Measurements from ENCODE around the gene DNAH12.

The DNAH12 gene, protein sequence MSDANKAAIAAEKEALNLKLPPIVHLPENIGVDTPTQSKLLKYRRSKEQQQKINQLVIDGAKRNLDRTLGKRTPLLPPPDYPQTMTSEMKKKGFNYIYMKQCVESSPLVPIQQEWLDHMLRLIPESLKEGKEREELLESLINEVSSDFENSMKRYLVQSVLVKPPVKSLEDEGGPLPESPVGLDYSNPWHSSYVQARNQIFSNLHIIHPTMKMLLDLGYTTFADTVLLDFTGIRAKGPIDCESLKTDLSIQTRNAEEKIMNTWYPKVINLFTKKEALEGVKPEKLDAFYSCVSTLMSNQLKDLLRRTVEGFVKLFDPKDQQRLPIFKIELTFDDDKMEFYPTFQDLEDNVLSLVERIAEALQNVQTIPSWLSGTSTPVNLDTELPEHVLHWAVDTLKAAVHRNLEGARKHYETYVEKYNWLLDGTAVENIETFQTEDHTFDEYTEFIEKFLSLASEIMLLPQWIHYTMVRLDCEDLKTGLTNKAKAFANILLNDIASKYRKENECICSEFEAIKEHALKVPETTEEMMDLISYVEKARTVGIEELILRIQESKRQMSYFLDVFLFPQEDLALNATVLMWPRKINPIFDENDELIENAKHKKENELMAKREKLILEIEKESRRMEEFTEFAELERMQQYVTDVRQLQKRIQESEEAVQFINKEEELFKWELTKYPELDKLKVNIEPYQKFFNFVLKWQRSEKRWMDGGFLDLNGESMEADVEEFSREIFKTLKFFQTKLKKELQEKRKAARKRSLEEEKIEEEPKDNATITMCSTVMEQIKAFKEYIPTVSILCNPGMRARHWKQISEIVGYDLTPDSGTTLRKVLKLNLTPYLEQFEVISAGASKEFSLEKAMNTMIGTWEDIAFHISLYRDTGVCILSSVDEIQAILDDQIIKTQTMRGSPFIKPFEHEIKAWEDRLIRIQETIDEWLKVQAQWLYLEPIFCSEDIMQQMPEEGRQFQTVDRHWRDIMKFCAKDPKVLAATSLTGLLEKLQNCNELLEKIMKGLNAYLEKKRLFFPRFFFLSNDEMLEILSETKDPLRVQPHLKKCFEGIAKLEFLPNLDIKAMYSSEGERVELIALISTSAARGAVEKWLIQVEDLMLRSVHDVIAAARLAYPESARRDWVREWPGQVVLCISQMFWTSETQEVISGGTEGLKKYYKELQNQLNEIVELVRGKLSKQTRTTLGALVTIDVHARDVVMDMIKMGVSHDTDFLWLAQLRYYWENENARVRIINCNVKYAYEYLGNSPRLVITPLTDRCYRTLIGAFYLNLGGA (N-terminal part only)

DNA sequence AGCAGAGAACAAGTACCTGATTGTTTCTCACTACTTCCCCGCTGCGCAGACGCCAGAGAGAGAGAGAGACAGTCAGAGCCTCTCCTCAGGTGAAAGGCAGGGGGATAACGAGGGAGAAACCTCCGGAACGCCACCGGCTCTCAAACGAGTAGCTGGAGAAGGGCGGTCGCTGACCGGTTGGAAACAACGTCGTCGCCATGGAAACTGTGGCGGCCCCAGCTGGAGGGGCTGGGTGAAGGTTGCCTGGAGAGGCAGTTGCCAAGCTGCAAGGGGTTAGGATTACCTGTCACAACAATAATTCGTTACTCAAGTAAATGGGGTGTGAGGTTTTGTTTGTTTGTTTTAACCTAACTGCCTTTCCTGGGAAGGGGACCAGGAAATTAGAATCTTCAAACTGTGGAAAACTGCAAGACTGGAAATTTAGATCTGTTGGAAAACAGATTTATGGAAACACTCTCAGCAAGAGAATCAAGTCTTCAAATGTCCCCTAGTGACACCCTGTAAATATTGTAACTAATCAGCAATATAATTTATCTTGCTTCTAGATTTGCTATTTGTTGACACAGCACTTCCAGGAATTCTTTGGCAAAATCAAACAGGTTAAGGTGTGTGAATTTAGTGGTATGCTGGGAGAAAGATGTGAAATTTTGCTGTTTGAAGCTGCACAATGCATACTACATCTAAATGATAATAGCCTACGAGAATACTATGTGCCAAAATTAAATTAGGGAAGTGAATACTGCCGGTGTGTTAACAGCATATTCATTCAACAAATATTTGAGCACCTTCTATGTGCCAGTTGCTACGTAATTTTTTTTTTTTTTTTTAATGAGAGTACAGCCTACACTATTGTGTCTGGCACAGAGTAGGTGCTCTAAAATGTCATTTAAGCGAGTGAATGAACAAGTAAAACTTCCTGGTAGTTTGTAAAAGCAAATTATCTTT lies at the start of gene DNAH12:
TSS of gene DNAH12 (minus strand) at position 164 of the 945 bp plus-strand sequence. CDS start 1,474 bp downstream, outside the sequence.
- DNase-seq (ENCODE audit: low read depth) = no peak

DNA sequence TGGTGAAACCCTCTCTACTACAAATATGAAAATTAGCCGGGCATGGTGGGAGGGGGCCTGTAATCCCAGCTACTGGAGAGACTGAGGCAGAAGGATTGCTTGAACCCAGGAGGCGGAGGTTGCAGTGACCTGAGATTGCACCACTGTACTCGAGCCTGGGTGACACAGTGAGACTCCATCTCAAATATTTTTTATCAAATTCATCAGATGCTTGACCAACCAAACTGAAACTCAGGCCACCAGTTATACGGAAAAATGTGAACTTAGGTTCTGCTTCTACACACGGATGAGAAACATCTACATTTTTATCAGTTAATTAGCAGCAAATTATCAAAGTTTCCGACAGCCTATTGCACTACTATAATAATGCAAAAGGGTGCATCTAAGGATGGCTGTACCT lies 48.2 kb upstream of the DNAH12 start:
- DNase-seq (ENCODE audit: low read depth) = no peak

DNA sequence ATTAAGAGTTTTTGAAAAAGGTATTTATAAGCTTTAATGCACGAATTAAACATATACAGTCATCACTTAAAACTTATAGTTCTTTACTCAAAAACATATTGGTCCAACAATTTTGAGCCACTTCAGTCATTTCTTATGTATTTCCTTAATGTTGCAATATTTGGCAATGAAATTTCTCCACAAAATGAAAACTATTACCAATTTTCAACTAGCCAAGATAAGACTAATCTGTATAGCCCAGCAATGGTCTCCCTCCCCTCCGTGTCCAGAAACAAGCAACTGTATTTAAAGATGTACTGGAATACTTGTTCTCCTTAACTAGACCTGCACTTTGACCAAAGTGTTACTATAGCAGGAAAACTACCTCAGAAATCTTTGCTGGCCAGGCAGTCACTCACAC lies 43.8 kb upstream of the DNAH12 start:
- DNase-seq (ENCODE audit: low read depth) = no peak

DNA sequence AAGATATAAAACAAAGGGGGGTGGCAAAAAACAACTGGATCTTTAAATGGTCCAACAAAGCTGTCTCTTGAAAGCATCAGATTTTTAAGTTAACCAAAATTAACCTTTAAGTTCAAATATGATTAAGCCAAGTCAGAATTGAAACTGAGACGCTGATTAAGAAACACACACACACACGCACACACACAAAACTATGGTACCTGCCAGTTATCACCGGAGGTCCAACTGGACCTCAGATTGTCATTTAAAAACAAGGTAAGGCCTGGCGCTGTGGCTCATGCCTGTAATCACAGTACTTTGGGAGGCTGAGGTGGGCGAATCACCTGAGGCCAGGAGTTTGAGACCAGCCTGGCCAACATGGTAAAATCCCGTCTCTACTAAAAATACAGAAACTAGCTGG lies 42.6 kb upstream of the DNAH12 start:
- no peak for DNase-seq (ENCODE audit: low read depth)

DNA sequence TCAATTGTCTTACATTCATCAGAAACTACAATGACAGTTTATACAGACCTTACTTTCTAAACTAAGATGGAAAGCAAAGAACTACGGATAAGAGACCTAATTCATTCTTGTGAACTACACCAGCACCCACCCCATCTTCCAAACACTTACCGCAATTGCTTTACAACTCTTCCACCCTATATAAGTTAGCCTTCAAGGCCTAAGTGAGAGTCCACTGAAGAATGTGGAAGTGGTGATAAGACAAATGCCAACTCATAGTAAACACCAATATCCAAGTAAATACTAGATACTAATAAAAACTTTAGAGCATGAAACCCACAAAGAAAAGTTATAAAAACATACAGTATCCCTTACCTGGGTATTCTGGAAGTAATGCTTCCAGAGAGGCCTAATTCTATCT lies 39.4 kb upstream of the DNAH12 start:
- no peak for DNase-seq (ENCODE audit: low read depth)

DNA sequence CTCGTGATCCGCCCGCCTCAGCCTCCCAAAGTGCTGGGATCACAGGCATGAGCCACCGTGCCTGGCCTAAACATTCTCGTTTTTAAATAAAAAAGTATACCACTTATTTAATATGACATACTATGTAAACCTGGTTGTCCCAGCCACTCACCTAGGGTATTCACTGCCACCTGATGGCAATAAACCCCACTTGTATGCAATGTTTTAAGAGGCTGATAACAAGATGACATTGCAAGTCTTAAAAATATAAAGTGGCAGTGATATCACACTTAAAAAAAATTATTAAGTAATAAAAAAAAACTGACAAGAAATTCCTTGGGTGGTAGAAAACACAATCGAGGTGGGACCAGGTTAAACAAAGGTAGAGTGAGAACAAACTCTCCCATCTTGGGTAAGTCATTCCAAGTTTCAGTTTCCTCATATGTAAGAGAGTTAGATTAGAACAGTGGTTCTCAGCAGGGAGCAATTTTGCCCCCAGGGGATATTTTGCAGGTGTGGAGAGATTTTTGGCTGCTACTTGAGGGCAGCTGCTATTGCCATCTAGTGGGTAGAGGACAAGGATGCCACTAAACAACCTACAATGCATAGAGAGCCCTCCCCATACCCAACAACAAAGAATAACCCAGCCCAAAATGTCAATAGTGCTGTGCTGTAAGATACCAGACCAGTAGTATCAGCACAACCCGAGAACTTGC lies 38.5 kb upstream of the DNAH12 start:
- DNase-seq (ENCODE audit: low read depth) = no peak

DNA sequence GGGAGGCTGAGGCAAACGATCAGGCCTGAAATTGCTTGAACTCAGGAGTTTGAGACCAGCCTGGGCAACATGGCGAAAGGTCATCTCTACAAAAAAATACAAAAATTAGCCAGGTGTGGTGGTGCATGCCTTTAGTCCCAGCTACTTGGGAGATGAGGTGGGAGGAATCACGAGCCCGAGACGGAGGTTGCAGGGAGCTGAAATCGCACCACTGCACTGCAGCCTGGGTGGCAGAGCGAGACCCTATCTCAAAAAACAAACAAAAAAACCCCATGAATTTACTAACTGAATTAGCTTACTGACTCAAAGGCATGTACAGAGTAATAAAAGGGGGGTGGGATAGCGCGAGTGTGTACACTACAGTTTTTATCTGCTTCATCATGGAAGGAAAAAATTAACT lies 33.7 kb upstream of the DNAH12 start:
- no peak for DNase-seq (ENCODE audit: low read depth)

DNA sequence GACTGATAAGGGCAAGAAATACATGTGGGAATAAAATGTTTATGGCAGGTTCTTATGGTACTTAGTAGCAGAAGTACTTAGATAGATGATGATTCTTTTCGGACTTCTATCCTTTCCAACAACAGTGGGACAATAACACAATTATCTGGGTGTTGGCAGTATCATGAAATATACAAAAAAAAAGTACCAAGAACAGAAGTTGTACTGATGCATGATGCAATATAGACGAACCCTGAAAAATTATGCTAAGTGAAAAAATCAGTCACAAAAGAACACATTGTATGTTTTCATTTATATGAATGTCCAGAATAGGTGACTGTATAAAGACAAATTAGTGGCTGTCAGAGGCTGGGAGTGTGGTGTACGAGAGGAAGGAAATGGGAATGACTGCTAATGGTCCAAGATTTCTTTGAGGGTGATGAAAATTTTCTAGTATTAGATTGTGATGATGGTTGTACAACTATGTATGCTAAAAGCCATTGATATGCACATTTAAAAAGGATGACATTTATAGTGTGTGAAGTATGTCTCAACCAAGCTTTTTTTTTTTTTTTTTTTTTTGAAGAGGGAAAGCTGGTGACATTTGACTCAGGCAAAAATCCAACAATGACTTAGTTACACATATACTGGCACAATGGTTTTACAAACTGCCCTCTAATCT lies 32.0 kb upstream of the DNAH12 start:
- DNase-seq (ENCODE audit: low read depth) = no peak

DNA sequence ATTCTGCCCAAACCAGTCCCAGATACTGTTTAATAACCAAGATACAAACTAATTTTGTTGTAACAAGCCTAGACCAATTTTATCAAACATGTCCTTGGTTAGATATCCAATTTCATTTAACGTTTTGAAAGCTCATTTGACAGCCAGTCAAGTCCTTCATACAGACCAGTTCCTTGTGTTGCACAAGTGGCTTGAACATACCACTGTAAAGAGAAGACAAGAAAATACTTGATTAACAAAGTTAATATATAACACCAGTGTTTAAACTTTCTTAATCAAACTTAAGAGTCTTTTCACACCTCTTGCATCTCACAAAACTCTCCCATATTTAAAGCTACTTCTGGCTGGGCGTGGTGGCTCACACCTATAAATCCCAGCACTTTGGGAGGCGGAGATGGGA lies 28.0 kb upstream of the DNAH12 start:
- no peak for DNase-seq (ENCODE audit: low read depth)

DNA sequence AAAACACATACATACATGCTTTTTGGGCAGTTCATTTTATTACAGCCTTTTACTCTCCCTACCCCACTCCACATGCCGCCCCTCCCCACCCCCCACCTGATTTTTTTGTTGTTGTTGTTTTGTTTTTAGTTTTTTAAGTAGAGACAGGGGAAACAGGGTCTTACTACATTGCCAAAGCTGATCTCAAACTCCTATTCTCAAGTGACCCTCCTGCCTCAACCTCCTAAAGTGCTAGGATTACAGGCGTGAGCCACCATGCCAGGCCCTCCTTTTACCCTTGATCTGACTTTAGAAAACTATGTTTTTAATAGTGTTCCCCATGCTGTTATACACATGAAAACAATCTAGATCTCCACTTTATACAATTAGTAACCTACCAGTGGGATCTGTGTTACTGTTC lies 26.7 kb upstream of the DNAH12 start:
- no peak for DNase-seq (ENCODE audit: low read depth)

DNA sequence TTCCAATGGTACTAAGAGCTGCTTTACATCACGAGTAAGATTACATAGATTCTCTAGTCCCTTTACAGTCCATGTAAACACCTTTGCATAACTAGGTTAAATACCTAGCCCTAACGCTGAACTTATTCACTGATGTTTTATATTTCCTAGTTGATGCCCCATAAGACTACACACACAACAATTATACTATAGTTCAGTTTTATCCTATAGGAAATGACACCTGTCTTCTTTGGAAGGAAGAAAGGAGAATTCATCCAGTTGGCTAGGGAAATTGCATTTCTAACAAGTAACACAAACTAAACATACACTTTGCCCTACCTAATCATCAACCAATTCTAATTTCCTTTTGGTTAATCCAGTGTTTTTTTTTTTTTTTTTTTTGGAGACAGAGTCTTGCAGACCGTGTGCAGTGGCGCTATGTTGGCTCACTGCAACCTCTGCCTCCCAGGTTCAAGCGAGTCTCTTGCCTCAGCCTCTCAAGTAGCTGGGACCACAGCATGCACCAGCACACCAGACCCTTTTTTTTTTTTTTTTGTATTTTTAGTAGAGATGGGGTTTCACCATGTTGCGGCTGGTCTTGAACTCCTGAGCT lies 25.8 kb upstream of the DNAH12 start:
- DNase-seq (ENCODE audit: low read depth) = no peak

DNA sequence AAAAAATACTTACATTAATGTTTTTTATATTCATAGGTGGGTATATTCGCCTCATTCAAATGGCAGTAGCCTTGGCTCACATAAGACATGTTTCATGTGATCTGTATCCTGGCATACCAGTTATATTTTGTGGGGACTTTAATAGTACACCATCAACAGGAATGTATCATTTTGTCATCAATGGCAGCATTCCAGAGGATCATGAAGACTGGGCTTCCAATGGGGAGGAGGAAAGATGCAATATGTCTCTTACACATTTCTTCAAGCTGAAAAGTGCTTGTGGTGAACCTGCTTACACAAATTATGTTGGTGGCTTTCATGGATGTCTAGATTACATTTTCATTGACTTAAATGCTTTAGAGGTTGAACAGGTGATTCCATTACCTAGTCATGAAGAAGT lies 15.4 kb upstream of the DNAH12 start:
- DNase-seq (ENCODE audit: low read depth) = no peak

DNA sequence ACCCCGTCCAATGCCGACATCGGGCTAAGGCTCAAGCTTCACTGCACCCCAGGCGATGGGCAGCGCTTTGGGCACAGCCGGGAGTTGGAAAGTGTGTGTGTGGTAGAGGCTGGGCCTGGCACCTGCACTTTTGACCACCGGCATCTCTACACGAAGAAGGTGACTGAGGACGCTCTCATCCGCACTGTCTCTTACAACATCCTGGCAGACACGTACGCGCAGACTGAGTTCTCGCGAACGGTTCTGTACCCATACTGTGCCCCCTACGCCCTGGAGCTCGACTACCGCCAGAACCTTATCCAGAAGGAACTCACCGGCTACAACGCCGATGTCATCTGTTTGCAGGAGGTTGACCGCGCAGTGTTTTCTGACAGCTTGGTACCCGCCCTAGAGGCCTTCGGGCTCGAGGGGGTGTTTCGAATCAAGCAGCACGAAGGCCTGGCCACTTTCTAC lies 13.0 kb upstream of the DNAH12 start:
- no peak for DNase-seq (ENCODE audit: low read depth)

DNA sequence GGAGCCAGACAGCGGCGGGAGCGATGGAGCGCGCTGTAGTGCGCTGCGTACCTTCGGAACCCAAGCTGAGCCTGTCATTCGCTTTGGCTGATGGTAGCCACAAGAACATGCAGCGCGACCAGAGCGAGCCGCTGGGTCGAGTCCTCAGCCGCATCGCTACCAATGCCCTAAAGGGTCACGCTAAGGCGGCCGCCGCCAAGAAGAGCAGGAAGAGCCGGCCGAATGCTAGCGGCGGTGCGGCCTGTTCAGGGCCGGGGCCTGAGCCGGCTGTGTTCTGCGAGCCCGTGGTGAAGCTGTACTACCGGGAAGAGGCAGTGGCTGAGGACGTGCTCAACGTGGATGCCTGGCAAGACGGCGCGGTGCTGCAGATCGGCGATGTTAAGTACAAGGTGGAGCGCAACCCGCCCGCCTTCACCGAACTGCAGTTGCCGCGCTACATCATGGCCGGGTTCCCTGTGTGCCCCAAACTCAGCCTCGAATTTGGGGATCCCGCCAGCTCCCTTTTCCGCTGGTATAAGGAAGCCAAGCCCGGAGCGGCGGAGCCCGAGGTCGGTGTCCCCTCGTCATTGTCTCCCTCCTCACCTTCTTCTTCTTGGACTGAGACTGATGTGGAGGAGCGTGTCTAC lies 12.4 kb upstream of the DNAH12 start:
- no peak for DNase-seq (ENCODE audit: low read depth)

DNA sequence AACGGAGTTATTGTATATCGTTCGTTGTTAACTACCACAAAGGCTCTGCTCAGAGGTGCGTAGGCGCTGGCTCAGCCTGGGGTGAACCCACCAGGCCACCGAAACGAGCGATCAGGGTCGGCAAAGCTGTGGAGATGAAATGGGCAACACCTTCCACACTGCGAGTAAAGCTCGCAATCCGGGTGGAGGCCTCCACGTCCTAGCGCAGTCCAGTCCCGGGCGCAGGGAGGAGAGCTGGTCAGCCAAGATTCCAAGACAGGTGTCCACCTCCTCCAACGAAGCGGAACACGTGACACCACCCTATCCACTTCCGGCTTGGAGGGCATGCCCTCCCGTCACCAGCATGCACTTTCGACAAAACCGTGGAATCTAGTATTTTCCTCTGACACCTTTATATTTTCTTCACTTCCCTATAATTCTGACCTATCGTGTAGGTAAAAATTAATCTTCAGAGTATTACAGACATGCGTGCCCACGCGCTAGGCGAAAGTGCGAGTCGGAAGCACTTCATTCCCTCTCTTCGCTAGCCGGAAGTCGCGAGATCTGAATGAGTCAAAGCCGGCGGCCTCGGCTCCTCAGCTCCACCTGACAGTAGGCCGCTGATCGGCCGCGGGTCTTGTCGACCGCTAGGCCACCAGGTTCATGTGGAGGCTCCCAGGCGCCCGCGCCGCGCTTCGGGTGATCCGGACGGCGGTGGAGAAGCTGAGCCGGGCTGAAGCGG lies 11.8 kb upstream of the DNAH12 start, which contains the start of gene PDE12:
TSS of gene PDE12 (plus strand) at position 537 of the 721 bp plus-strand sequence. CDS start at position 643, 106 bp downstream.
- peak; percentile 91 for DNase-seq (ENCODE audit: low read depth)

DNA sequence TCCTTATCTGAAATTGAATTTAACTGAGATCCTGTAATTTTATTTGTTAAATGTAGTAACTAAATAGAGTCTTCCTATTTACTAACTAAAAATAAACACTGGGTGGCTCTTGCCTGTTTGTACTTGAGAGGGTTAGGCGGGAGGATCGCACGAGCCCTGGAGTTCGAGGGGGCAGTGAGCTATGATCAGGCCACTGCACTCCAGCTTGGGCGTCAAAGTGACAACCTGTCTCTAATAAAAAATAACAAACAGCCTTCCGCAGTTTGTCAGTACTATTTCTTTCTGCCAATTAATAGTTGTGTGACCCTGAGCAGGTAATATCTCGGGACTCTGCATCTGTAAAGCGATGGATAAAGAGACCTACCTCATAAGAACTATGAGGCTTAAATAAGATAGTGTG lies 11.2 kb upstream of the DNAH12 start:
- no peak for DNase-seq (ENCODE audit: low read depth)

DNA sequence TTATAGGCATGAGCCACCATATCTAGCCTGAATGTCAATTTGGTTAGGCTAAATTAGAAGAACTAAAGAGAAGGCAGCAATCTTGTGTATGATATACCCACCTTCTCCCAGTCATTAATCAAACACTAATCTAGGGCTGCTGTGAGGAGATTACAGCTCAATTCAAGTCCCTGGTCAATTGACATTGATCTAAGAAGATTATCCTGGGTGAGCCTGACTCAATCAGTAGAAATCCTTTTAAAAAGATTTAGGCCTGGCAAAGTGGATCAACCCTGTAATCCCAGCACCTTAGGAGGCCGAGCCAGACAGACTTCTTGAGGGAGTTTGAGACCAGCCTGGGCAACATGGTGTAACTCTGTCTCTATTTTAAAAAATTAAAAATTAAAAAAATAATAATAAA lies 2.5 kb upstream of the DNAH12 start:
- DNase-seq (ENCODE audit: low read depth) = no peak

DNA sequence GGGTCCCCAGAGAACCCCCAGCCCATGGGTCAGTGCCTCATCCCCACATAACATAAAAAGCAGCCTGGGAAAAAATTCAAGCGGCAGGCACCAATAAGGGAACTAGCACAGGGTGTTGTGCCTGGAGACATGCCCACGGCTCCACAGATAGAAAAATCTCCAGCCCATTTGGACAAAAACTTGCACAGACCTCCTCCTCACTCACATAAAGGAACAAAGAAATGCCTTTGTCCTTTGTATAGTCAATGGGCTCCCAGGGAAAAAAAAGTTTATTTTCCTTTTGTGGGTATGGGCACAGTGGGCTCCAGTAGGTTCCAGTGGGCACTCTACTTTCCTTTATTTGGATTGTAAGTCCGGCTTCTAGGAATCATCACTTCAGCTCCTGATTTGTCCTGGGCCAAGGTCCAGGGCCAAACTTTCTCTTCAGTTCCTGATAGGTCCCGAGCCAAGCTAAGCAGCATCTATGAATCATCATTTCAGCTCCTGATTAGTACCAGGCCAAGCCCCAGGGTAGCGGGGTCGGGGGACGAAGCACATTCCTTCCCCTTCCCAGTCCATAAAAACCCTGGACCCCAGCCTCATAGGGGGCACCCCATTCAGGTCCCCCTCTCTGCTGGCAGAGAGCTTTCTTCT lies 1.6 kb upstream of the DNAH12 start:
- no peak for DNase-seq (ENCODE audit: low read depth)

Data from HS-27A (cell line).